ENCODE results near the gene TMX2. TPM values are rescaled to one million over a fixed set of nuclear protein-coding genes. Genes with fewer than 3 reads are reported as not detected.

TMX2 gene
- total RNA-seq, 1 donor from 2014 or later, result 56.7 TPM

GRCh38 chr11:57761301-57762234 is 49.2 kb downstream of the TMX2 start, which contains the start of gene CTNND1:
CTNND1 (plus strand) TSS chr11:57761802; CDS start chr11:57791479, 29,677 bp downstream.
- DNase-seq (ENCODE audit: low spot score), result peak; percentile 90
- intact Hi-C loops (cut with DNase I), result loop anchor here (2.0 kb wide), 2 partner anchors 17 to 39 kb away; no protein-coding TSS in a partner anchor

- intact Hi-C loops (cut with DNase I), result loop anchor here (2.0 kb wide), 2 partner anchors 16 to 38 kb away; no protein-coding TSS in a partner anchor
- DNase-seq (ENCODE audit: low spot score), result no peak
Observed at GRCh38 chr11:57762235-57762861, 50.0 kb downstream of the TMX2 start.

- intact Hi-C loops (cut with DNase I), result loop anchor here (2.0 kb wide), 2 partner anchors 15 to 37 kb away; no protein-coding TSS in a partner anchor
- no peak for DNase-seq (ENCODE audit: low spot score)
Observed at GRCh38 chr11:57763568-57763967, 51.2 kb downstream of the TMX2 start.

DNA sequence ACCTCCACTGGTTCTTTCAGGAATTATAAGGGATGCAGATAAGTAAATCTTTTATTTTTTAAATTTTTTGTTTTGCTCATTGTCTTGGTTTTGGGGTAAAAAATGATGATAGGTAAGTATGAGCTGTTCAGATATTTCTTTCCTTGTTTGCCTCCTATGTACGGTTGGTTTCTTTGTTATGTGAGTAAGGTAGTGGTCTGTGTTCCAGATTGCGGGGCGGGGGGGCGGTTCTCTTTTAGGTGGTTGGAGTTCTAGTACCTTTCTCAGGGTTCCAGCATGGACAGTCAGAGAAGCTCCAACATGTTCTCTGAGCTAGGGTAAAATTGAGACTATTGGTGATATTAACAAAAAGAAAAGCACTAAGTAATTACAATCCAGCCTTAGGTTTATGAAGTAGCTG is 51.6 kb downstream of the TMX2 start:
- no peak for DNase-seq (ENCODE audit: low spot score)
- intact Hi-C loops (cut with DNase I), result no loop called here

DNA sequence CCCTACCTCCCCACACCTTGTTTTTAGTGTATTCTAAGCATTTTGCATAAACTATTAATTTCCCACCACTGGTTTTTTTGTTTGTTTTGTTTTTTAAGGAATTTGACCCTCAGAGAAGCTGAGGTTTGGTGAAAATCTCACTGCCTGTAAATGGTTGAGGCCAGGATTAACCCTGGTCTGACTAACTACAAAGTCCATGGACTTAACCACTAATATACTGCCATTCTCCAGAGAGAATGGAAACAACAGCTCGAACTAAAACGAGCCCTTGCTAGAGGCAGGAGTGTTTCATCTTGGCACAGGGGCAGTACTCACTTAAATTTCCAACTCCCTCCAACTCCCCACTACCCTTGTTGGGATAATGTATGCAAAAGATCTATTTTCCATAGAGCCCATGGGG is 52.2 kb downstream of the TMX2 start:
- intact Hi-C loops (cut with DNase I), result no loop called here
- DNase-seq (ENCODE audit: low spot score), result no peak

DNA sequence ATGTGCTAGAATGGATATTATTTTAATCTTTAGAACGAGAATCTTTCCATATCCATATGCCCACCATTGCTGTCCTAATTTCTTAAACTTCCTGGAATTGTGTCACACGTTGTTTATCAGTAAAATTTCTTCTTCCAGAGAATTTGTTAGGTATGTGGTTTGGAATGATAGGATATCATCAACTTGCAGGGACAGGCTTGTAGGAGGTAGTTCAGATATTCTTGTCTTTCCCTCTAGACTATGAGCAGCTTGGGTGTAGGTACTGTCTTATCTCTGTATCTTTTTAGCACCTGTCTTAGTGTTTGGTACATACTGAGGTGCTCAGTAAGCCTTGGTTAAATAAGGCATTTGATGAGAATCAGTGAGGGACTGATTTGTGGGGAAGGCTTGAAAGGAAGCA is 52.6 kb downstream of the TMX2 start:
- intact Hi-C loops (cut with DNase I), result no loop called here
- no peak for DNase-seq (ENCODE audit: low spot score)

DNA sequence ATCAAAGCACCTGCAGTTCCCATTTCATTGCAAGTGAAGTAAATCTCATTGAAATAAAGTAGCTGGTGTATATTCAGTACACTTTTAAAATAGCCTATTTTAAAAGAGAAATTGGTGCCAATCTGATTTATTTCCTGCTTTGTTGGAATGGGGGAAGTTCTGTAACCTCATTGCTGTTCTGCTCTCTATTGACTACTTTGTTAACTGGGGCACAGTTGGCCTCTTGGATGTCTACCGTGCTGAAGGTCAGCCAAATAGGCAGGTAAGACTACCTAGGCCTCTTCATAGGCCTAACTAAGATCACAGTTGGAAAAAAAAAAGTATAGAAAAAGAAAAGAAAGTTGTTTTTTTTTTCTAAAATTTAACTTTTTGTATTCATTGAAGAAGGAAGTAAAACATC is 58.4 kb downstream of the TMX2 start:
- intact Hi-C loops (cut with DNase I), result no loop called here
- no peak for DNase-seq (ENCODE audit: low spot score)

DNA sequence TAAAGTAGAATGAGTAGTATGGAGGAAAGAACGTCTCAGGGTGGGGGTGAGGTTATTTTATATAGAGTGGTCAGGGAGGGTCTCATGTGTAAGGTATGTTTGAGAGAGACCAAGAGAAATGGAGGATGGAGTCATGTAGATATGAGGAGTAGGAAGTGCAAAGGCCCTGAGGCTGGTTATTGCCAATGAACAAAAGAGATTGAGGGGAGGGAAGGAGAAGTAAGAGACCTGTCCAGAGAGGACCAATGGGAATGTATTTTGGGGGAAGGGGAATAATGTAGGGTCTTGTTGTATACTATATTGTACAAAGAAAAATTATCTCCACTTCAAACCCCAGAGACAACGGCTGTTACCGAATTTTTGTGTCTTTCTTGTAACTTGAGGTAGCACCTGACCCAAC is 59.0 kb downstream of the TMX2 start:
- no peak for DNase-seq (ENCODE audit: low spot score)
- intact Hi-C loops (cut with DNase I), result no loop called here

DNA sequence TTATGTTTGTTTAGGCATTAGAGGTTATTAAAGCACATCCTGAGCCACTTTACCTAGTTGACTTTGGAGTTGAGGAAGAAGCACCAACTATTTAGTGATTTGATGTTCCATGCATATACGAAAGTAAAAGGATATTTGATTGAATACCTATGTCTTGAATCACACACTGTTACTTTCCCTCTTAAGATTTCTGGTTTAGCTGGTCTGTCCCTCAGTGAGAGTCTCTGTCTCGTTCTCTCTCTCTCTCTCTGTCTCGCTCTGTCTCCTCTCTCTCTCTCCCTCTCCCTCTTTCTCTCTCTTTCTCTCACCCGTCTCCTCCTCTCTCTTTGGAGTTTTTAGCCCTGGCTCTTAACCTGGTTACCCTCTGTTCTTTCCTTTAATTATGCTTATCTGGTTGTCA is 60.2 kb downstream of the TMX2 start:
- DNase-seq (ENCODE audit: low spot score), result no peak

DNA sequence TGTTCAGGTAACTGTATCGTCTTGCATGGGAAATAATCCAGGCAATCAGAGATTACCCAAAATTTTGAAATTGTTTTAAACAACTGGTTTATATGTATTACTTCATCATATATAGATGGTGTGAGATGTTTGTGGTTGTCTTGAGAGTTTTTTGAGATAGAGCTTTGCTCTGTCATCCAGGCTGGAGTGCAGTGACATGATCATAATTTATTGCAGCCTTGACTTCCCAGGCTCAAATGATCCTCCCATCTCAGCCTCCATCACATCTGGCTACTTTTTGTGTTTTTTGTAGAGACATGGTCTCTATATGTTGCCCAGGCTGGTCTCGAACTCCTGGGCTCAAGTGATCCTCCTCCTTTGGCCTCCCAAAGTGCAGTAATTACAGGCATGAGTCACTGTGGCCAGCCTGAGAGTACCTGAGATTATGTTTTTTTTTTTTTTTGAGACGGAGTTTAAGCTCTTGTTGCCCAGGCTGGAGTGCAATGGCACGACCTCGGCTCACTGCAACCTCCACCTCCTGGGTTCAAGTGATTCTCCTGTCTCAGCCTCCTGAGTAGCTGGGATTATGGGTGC is 60.7 kb downstream of the TMX2 start:
- no peak for DNase-seq (ENCODE audit: low spot score)
- intact Hi-C loops (cut with DNase I), result no loop called here

More for the DNA sequence above, 60.2 kb downstream of the TMX2 start:
- intact Hi-C loops (cut with DNase I), result no loop called here

DNA sequence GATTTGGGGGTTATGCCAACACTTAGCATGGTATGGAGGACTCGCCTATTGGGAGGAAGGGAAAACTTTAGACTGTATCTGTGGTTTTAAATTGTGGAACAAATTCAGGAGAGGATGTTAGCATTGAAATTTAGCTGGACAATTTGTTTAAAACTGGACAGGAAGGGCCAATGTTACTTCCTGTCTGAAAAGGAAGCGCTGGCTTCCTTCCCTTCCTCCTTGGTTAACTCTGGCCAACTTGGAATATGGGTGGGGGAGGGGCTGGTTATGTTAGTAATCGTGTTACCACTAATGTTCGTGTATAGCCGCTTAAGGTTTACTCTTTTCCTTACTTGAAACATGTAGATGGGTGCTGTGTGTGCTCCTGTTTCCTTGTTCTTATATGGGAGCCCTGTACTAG is 63.1 kb downstream of the TMX2 start:
- no peak for DNase-seq (ENCODE audit: low spot score)

DNA sequence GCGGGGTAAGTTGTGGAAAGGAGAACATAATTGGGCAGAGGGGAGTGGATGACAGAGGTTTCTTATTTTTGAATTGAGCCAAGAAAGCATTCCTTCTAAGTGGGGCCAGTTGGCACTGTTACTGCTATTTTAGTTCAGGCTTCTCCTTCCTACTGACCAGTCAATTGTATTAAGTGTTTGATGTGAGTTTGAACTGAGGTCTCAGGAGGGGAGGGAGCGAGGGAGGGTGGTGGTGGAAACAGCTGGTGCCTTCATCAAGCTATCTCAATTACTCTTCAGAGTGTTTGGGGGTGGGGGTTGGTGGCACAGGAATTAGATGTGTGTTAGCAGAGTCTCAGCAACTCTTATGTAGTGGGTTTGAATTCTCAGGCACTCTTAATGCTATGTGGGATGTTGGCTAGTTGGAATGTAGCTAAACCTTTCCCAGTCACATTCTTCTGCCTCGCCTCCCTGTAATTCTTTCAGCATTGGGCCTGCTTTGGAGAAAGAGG is 63.7 kb downstream of the TMX2 start:
- DNase-seq (ENCODE audit: low spot score), result no peak
- intact Hi-C loops (cut with DNase I), result no loop called here

More for the DNA sequence above, 63.1 kb downstream of the TMX2 start:
- intact Hi-C loops (cut with DNase I), result no loop called here

- intact Hi-C loops (cut with DNase I), result no loop called here
- no peak for DNase-seq (ENCODE audit: low spot score)
Observed at GRCh38 chr11:57776577-57777210, 64.3 kb downstream of the TMX2 start.

GRCh38 chr11:57777969-57778317 is 65.5 kb downstream of the TMX2 start:
- intact Hi-C loops (cut with DNase I), result loop anchor here (2.0 kb wide), 3 partner anchors 15 to 35 kb away; no protein-coding TSS in a partner anchor
- no peak for DNase-seq (ENCODE audit: low spot score)

GRCh38 chr11:57778318-57779037 is 66.1 kb downstream of the TMX2 start:
- intact Hi-C loops (cut with DNase I), result loop anchor here (2.0 kb wide), 3 partner anchors 14 to 36 kb away; no protein-coding TSS in a partner anchor
- peak; percentile 93 for DNase-seq (ENCODE audit: low spot score)

GRCh38 chr11:57779276-57779675 is 66.9 kb downstream of the TMX2 start:
- DNase-seq (ENCODE audit: low spot score), result no peak
- intact Hi-C loops (cut with DNase I), result loop anchor here (2.0 kb wide), 3 partner anchors 14 to 36 kb away; no protein-coding TSS in a partner anchor

GRCh38 chr11:57781529-57781943 is 69.1 kb downstream of the TMX2 start:
- no peak for DNase-seq (ENCODE audit: low spot score)
- intact Hi-C loops (cut with DNase I), result no loop called here

GRCh38 chr11:57785072-57785471 is 72.7 kb downstream of the TMX2 start:
- intact Hi-C loops (cut with DNase I), result no loop called here
- DNase-seq (ENCODE audit: low spot score), result no peak

DNA sequence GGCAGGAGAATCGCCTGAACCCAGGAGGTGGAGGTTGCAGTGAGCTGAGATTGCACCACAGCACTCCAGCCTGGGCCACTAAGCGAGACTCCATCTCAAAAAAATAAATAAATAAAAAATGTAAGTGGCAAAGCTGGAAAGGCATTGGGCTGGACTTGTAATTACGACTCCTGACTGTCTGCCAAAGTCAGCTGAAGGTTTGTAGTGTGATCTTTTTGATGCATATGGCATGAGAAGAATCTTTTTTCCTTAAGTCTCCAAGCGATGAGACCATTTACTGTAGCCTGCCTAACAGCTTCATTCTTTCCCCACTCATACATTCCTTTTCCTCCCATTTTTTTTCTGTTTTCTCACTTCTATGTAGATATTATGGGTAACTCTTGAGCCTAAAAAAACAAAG is 74.0 kb downstream of the TMX2 start:
- intact Hi-C loops (cut with DNase I), result no loop called here
- no peak for DNase-seq (ENCODE audit: low spot score)

All from cardiac septum (tissue), 1 donor.